C4-2B (cell line): ENCODE results near the gene KCNJ6.

ENCODE experiments used
- ZFX ChIP-seq: fragments of 450-650 bp; IDR thresholded peaks from 2 replicates; pipeline ENCODE4 v1.6.1; 2017
- TF ChIP-seq, protein P1 (sequence below): fragments of 450-650 bp; conservative IDR thresholded peaks from 2 replicates; pipeline ENCODE4 v1.5.1; 2017; ENCODE audit warnings: mild to moderate bottlenecking

DNA sequence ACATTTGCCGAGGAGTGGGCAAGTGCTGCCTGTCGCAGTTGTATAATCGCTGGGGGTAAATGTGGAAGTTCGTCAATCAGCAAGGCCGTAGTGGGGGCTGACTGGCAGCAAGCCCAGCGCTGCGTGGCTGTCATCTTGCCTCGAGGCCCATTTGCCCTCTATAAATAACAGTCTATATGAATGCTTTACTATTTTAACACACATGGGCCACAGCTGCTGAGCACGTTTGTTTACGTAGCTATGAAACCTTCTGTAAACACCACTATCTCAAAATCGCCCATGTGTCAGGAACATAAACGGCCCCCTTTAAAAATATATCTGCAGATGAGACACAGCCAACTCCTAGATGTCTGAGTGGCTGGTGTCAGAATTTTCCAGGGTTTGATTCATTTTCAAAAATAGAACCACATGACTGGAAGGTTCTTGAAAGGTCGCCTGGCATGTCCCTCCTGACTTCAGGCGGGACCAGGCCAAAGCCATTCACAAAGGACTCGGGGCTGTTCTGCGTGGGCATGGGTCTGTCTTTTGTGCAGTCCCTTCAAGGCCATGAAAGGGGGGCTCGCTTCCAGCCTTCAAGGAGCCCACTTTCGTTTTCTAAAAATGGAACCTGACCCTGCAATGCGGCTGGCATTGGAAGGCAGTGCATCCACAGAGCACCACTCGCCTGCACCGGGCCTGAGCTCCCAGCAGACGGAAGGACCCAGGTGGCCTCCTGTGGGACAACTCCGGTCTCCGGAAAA lies 205.5 kb downstream of the KCNJ6 start:
- TF ChIP-seq, protein P1, sequence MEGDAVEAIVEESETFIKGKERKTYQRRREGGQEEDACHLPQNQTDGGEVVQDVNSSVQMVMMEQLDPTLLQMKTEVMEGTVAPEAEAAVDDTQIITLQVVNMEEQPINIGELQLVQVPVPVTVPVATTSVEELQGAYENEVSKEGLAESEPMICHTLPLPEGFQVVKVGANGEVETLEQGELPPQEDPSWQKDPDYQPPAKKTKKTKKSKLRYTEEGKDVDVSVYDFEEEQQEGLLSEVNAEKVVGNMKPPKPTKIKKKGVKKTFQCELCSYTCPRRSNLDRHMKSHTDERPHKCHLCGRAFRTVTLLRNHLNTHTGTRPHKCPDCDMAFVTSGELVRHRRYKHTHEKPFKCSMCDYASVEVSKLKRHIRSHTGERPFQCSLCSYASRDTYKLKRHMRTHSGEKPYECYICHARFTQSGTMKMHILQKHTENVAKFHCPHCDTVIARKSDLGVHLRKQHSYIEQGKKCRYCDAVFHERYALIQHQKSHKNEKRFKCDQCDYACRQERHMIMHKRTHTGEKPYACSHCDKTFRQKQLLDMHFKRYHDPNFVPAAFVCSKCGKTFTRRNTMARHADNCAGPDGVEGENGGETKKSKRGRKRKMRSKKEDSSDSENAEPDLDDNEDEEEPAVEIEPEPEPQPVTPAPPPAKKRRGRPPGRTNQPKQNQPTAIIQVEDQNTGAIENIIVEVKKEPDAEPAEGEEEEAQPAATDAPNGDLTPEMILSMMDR, result no peak
- no peak for TF ChIP-seq ZFX
